HepG2 (cell line): ENCODE measurements around the gene GDPD1. TPM values are rescaled to one million over a fixed set of nuclear protein-coding genes. Genes with fewer than 3 reads are reported as not detected.

Experiments used
- CREM ChIP-seq, 2 experiments: sonication (generic) in 1 of 2; formaldehyde crosslinking in 1 of 2; IDR thresholded peaks; 2 replicates each; pipeline versions ENCODE4 v1.4.0 to v1.6.1; 2016 to 2020; ENCODE audit warnings: antibody characterized with exemption in 1 of 2, mild to moderate bottlenecking in 1 of 2, missing genetic modification reagents in 1 of 2
- E2F1 ChIP-seq: sonication (generic); formaldehyde crosslinking; IDR thresholded peaks from 2 replicates; pipeline ENCODE4 v1.5.0; 2020; ENCODE audit warnings: missing genetic modification reagents
- E2F2 ChIP-seq: sonication (generic); formaldehyde crosslinking; IDR thresholded peaks from 2 replicates; pipeline ENCODE4 v1.4.0; 2020; ENCODE audit warnings: missing genetic modification reagents, borderline replicate concordance
- ELF1 ChIP-seq: sonication (generic); formaldehyde crosslinking; IDR thresholded peaks from 2 replicates; pipeline ENCODE4 v1.4.0; 2020; ENCODE audit warnings: missing genetic modification reagents
- HDAC6 ChIP-seq: fragments of 200-600 bp; sonication (generic); IDR thresholded peaks from 2 replicates; pipeline ENCODE4 v1.7.0; 2017; ENCODE audit warnings: mild to moderate bottlenecking, antibody characterized with exemption, low read length, low read depth
- HIVEP1 ChIP-seq: sonication (generic); formaldehyde crosslinking; IDR thresholded peaks from 2 replicates; pipeline ENCODE4 v1.4.0; 2020; ENCODE audit warnings: mild to moderate bottlenecking, missing genetic modification reagents
- LCORL ChIP-seq, 2 experiments: fragments of 450-650 bp in 1 of 2; sonication (generic) in 1 of 2; formaldehyde crosslinking in 1 of 2; IDR thresholded peaks; 2 replicates each; pipeline versions ENCODE4 v1.5.0 to v1.6.1; 2017 to 2020; ENCODE audit warnings: antibody characterized with exemption in 1 of 2, missing genetic modification reagents in 1 of 2
- MED1 ChIP-seq: sonication (generic); formaldehyde crosslinking; IDR thresholded peaks from 2 replicates; pipeline ENCODE4 v1.4.0; 2020; ENCODE audit warnings: missing genetic modification reagents
- MIER2 ChIP-seq: IDR thresholded peaks from 2 replicates; pipeline ENCODE4 v1.6.1; 2016; ENCODE audit warnings: missing biosample characterization, missing genetic modification reagents
- NBN ChIP-seq: fragments of 450-650 bp; conservative IDR thresholded peaks from 2 replicates; pipeline ENCODE4 v1.6.1; 2017
- NFAT5 ChIP-seq: sonication (generic); formaldehyde crosslinking; IDR thresholded peaks from 2 replicates; pipeline ENCODE4 v1.4.0; 2020; ENCODE audit warnings: missing genetic modification reagents
- PPARG ChIP-seq: conservative IDR thresholded peaks from 2 replicates; pipeline ENCODE4 v1.6.1; 2016; ENCODE audit warnings: missing biosample characterization, missing genetic modification reagents
- REL ChIP-seq: sonication (generic); formaldehyde crosslinking; conservative IDR thresholded peaks from 2 replicates; pipeline ENCODE4 v1.8.0; 2022; ENCODE audit warnings: mild to moderate bottlenecking, missing genetic modification reagents, moderate library complexity
- RXRB ChIP-seq: IDR thresholded peaks from 2 replicates; pipeline ENCODE4 v1.6.1; 2016; ENCODE audit warnings: borderline replicate concordance, missing genetic modification reagents, missing compliant biosample characterization
- TFE3 ChIP-seq: IDR thresholded peaks from 2 replicates; pipeline ENCODE4 v1.6.1; 2016
- TRAFD1 ChIP-seq: sonication (generic); formaldehyde crosslinking; IDR thresholded peaks from 2 replicates; pipeline ENCODE4 v1.5.1; 2020; ENCODE audit warnings: missing genetic modification reagents, mild to moderate bottlenecking, borderline replicate concordance
- ZNF34 ChIP-seq: sonication (generic); formaldehyde crosslinking; IDR thresholded peaks from 2 replicates; pipeline ENCODE4 v1.4.0; 2020; ENCODE audit warnings: mild to moderate bottlenecking, missing genetic modification reagents, borderline replicate concordance
- ZNF414 ChIP-seq: sonication (generic); formaldehyde crosslinking; IDR thresholded peaks from 2 replicates; pipeline ENCODE4 v1.5.0; 2020; ENCODE audit warnings: missing genetic modification reagents
- polyA plus RNA-seq, 8 experiments: library from polyadenylated mRNA; depleted of rRNA in 3 of 8; stranded (reverse) in 7 of 8; unstranded in 1 of 8; fragments of >200 nt; fragmentation: Illumina TruSeq in 4 of 8; extraction: Trizol in 4 of 8; gene quantifications; 2 replicates each; pipeline versions ENCODE4 v1.2.1 to v1.2.3, GENCODE V29; 2011 to 2016; ENCODE audit warnings: low read depth in 4 of 8, missing spikeins in 1 of 8, mixed read lengths in 1 of 8; ENCODE audit not compliant: insufficient read depth in 1 of 8
- total RNA-seq, 5 experiments: library from RNA; depleted of rRNA; stranded (reverse); fragments of >200 nt; fragmentation: Illumina TruSeq; extraction: Trizol; gene quantifications; 2 replicates each; pipeline ENCODE4 v1.2.3, GENCODE V29; 2016; ENCODE audit warnings: low read depth in 1 of 5

GDPD1 gene
- total and polyA plus RNA-seq, 2 of the 13 experiments (the other 11 are each of a cell fraction or from before 2014, with no cell fraction given), result 6.0 to 7.7 TPM

GRCh38 chr17:59296190-59296589, 75.9 kb downstream of the GDPD1 start (continued):
- TF ChIP-seq ELF1 (CRISPR knock-in tag), result no peak
- no peak for TF ChIP-seq REL
- no peak for TF ChIP-seq HDAC6
- TF ChIP-seq E2F1 (CRISPR knock-in tag), result 0 out of 2 replicates have a peak, but pooled peaks have one; percentile 27
- no peak for TF ChIP-seq ZNF414 (CRISPR knock-in tag)
- no peak for TF ChIP-seq CREM (IDR thresholded peaks at IDR 0.05)
- TF ChIP-seq CREM (CRISPR knock-in tag; IDR thresholded peaks at IDR 0.05), result no peak
- no peak for TF ChIP-seq TFE3 (CRISPR knock-in tag)
- no peak for TF ChIP-seq LCORL (IDR thresholded peaks at IDR 0.05)
- TF ChIP-seq LCORL (CRISPR knock-in tag; IDR thresholded peaks at IDR 0.05), result 0 out of 2 replicates have a peak, but pooled peaks have one; percentile 21
- TF ChIP-seq NFAT5, result no peak
- TF ChIP-seq E2F2 (CRISPR knock-in tag), result no peak
- TF ChIP-seq PPARG, result no peak
- peak; percentile 32; the same call in 1 of the 2 replicates for TF ChIP-seq MED1
- no peak for TF ChIP-seq HIVEP1 (CRISPR knock-in tag)
- TF ChIP-seq RXRB (CRISPR knock-in tag), result 0 out of 2 replicates have a peak, but pooled peaks have one; percentile 10
- TF ChIP-seq TRAFD1, result no peak
- TF ChIP-seq NBN, result no peak
- no peak for TF ChIP-seq ZNF34 (CRISPR knock-in tag)
- TF ChIP-seq MIER2 (CRISPR knock-in tag), result no peak
